A549 (cell line): Measurements from ENCODE around the gene KDM5C.

Source experiments
- JUNB ChIP-seq: fragments of >200 bp; sonication (Bioruptor Twin); formaldehyde crosslinking; IDR thresholded peaks from 2 replicates; pipeline ENCODE4 v1.6.1; 2016
- POLR2A ChIP-seq: IDR thresholded peaks from 2 replicates; pipeline ENCODE4 v1.6.1; 2012; ENCODE audit warnings: mild to moderate bottlenecking, low read length
- TF ChIP-seq, protein P1 (sequence below): fragments of >200 bp; sonication (Bioruptor Twin); formaldehyde crosslinking; IDR thresholded peaks from 3 replicates; pipeline ENCODE4 v1.5.1; 2016
- TF ChIP-seq, protein P2 (sequence below): fragments of 250-450 bp; sonication (Bioruptor Pico); IDR thresholded peaks from 2 replicates; pipeline ENCODE4 v1.5.0; 2021; ENCODE audit warnings: mild to moderate bottlenecking, moderate library complexity, borderline replicate concordance

DNA sequence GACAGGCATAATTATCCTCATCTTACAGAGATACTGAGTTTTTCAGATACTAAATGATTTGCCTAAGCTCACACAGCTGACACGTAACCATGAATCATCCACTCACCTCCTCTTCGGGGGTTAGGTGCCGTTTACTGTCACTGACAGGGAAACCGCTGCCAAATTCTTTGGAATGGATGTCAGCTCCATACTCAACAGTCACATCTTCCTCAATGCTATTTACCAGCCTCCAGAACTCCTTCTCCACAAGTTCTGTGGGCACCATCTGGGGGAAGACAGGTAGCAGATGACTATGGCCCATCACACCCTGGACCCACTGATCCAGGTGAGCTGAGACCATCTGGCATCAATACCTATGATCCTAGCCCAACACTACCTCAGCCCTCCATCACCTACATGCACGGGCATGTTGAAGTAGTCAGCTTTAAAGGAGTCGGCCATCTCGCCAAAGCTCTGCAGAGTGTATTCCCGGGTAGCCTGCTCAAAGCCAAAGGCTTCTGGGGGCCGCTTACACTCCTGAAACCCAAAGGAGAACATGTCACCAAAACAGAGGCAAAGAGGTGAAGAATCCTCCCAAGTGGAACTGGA is 13.5 kb downstream of the KDM5C start:
- TF ChIP-seq, protein P1, sequence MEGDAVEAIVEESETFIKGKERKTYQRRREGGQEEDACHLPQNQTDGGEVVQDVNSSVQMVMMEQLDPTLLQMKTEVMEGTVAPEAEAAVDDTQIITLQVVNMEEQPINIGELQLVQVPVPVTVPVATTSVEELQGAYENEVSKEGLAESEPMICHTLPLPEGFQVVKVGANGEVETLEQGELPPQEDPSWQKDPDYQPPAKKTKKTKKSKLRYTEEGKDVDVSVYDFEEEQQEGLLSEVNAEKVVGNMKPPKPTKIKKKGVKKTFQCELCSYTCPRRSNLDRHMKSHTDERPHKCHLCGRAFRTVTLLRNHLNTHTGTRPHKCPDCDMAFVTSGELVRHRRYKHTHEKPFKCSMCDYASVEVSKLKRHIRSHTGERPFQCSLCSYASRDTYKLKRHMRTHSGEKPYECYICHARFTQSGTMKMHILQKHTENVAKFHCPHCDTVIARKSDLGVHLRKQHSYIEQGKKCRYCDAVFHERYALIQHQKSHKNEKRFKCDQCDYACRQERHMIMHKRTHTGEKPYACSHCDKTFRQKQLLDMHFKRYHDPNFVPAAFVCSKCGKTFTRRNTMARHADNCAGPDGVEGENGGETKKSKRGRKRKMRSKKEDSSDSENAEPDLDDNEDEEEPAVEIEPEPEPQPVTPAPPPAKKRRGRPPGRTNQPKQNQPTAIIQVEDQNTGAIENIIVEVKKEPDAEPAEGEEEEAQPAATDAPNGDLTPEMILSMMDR, result no peak
- TF ChIP-seq, protein P2, sequence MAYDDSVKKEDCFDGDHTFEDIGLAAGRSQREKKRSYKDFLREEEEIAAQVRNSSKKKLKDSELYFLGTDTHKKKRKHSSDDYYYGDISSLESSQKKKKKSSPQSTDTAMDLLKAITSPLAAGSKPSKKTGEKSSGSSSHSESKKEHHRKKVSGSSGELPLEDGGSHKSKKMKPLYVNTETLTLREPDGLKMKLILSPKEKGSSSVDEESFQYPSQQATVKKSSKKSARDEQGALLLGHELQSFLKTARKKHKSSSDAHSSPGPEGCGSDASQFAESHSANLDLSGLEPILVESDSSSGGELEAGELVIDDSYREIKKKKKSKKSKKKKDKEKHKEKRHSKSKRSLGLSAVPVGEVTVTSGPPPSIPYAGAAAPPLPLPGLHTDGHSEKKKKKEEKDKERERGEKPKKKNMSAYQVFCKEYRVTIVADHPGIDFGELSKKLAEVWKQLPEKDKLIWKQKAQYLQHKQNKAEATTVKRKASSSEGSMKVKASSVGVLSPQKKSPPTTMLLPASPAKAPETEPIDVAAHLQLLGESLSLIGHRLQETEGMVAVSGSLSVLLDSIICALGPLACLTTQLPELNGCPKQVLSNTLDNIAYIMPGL (CRISPR knock-in tag), result no peak
- TF ChIP-seq JUNB (no peak), POLR2A (no peak)
